Astrocyte of the spinal cord (primary cell): ENCODE data around the gene MRPL24.

Experiments
- DNase-seq: peaks from one replicate; pipeline ENCODE4 v3.0.0; 2011; ENCODE audit warnings: low read depth, low spot score
- H3K4me3 ChIP-seq: 2 replicates; pipeline ENCODE4 v1.5.1; 2011; ENCODE audit warnings: low read depth, mild to moderate bottlenecking, low read length, moderate library complexity
- in situ Hi-C: cut with HindIII; loops from 2 replicates; pipeline ENCODE4 v1.10.0; 2017; ENCODE audit warnings: low sequenced_read_pairs
- TF ChIP-seq, protein P1 (sequence below): IDR thresholded peaks from 2 replicates; pipeline ENCODE4 v1.5.1; 2012; ENCODE audit warnings: low read depth, mild to moderate bottlenecking, low read length, inconsistent platforms

MRPL24 gene

DNA sequence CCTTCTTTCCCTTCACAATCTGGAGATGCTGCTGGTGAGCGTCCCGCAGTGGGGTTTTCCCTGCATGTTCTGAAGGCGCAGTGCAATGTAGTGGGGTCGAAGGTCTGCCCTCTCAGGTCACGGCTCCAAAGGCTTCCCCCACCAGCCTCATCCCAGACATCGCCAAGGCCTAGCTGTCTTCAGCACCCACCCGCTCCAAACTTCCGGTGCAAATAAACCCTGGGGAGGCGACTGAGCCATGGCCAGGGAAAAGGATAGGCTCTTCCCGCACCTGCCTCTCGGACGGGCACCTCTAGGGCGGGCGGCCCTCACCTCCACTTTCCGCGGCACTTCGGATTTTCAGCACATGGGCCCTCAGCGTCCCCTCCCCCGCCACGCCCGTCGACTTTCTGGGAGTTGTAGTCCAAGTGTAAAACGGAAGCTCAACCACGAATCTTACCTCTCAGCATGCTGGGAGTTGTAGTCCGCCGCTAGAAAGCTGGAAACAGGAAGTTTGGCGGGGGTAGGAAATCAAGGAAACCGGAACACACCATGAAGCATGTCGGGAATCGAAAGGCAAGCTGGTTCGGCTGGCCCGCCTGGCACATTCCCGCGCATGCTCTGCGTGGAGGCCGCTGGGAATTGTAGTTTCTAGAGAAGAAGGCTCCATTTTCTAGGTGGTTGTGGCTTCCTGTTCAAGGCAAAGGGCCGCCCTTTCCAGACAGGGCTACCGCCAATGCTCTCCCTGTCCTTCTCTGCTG is at the start of gene MRPL24:
Gene MRPL24 (minus strand): TSS at position 348 of the 740 bp plus-strand sequence. CDS start 2,384 bp downstream, outside the sequence.
- DNase-seq = peak; percentile 99
- TF ChIP-seq, protein P1, sequence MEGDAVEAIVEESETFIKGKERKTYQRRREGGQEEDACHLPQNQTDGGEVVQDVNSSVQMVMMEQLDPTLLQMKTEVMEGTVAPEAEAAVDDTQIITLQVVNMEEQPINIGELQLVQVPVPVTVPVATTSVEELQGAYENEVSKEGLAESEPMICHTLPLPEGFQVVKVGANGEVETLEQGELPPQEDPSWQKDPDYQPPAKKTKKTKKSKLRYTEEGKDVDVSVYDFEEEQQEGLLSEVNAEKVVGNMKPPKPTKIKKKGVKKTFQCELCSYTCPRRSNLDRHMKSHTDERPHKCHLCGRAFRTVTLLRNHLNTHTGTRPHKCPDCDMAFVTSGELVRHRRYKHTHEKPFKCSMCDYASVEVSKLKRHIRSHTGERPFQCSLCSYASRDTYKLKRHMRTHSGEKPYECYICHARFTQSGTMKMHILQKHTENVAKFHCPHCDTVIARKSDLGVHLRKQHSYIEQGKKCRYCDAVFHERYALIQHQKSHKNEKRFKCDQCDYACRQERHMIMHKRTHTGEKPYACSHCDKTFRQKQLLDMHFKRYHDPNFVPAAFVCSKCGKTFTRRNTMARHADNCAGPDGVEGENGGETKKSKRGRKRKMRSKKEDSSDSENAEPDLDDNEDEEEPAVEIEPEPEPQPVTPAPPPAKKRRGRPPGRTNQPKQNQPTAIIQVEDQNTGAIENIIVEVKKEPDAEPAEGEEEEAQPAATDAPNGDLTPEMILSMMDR = no peak
- in situ Hi-C loops = no loop called here
- H3K4me3 ChIP-seq = peak within 1 kb of the TSS; percentile 83

DNA sequence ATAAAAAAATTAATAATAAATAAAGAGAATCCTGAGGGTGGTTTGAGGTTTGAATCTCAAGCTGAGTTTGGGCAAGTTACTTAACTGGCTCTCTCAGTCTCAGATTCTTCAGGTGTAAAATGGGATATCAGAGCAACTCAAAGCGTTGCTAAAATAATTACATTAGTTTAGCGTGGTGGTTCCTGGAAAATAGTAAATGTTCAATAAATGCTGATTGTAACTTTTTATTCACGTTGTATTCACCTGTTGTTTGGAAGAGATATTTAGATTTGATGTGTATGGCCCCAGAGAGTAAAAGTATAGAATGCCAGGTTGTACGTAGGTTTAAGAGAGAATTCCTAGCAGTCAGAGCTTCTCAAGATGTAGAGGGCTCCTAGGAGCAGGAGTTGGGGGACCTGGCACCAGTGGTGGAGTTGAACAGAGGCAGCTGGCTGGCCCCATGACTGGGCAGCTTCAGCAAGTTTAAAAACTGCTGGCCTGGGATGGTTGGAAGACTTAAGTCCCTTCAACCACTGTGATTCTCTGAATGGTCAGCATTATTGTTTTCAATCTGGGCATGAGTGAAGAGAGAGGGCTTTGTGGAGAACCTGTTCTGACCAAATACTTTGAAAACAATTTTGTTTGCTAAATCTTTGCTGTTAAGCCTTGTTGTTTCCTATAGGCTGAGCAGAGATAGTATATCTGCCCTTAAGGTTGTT is 48.9 kb upstream of the MRPL24 start:
- in situ Hi-C loops = no loop called here
- no peak overlapping the region for H3K4me3 ChIP-seq
- no peak for DNase-seq
- TF ChIP-seq, protein P1 = no peak

DNA sequence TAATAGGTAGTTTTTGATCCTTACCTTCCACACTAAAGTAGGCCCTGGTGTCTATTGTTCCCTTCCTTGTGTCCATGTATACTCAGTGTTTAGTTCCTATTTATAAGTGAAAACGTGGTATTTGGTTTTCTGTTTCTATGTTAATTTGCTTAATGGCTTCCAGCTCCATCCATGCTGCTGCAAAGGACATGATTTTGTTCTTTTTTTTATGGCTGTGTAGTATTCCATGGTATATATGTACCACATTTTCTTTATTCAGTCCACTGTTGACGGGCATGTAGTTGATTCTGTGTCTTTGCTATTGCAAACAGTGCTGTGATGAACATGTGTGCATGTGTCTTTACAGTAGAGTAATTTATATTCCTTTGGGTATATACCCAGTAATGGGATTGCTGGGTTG is 47.2 kb upstream of the MRPL24 start:
- DNase-seq = no peak
- H3K4me3 ChIP-seq = no peak overlapping the region
- TF ChIP-seq, protein P1 = no peak
- in situ Hi-C loops = no loop called here

DNA sequence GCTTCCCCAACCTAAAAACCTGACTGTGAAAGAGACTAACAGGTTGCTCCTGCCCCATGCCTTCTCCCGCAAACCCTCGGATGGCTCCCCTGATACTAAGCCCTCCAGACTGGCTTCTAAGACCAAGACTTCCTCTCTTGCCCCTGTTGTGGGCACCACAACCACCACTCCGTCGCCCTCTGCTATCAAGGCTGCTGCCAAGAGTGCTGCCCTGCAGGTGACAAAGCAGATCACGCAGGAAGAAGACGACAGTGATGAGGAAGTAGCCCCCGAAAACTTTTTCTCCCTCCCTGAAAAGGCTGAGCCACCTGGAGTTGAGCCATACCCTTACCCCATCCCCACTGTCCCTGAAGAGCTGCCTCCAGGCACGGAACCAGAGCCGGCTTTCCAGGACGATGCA is 45.8 kb upstream of the MRPL24 start:
- no peak overlapping the region for H3K4me3 ChIP-seq
- TF ChIP-seq, protein P1 = no peak
- no peak for DNase-seq
- in situ Hi-C loops = no loop called here

DNA sequence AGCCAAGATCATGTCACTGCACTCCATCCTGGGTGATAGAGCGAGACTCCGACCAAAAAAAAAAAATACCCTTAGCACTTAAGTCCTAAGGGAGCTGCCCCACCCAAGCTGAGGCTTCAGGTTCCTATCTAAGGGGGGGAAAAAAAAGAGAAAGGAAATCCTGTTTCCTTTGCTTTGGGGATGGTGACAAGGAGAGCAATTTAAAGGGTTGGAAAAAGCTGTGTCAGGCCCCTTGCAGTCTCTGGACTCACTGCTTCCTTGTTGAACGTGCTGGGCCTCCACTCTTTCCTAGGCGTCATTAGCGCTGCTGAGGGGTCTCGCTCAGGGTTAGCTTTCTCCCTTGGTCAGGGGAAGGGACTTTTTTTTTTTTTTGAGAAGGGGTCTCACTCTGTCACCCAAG is 44.6 kb upstream of the MRPL24 start:
- no peak for DNase-seq
- in situ Hi-C loops = no loop called here
- no peak overlapping the region for H3K4me3 ChIP-seq
- TF ChIP-seq, protein P1 = no peak

DNA sequence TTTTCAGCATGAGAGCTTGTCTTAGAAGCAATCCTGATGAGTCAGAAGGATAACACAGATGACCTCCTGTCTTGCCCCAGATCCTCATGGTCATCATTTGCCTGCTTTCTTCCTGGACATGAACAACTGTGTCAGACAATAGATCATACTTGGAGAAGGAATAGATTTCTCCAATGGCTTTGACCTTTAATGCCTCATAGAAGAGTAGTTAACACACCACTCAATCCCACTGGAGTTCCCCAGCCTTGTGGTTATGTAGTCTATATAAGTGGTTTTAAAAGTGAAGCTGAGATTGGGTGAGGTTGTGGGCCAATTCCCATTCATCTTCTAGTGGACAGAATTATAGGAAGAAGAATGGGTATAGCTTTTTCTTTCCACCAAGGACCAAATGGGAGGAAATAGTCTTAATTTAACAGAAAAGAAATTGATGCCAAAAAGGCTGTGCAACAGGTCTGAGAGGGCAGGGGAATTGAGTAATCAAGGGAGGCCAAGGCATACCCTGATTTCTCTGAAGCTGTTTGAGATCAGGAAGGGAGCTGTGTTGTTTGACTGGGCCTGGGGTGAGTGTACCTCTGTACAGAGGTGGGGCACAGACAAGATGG is 40.8 kb upstream of the MRPL24 start:
- DNase-seq = peak; percentile 38
- in situ Hi-C loops = no loop called here
- no peak overlapping the region for H3K4me3 ChIP-seq

More for the DNA sequence above, 40.8 kb upstream of the MRPL24 start:
- TF ChIP-seq, protein P1 = no peak
